ENCODE data around the gene ZNF334.

Gene ZNF334

GRCh38 chr20:46507760-46508407, 5.5 kb downstream of the ZNF334 start:
- TF ChIP-seq REST (IDR thresholded peaks at IDR 0.05; ENCODE audit: insufficient read depth in 1 of 2, low read depth in 2 of 2, low read length in 2 of 2) (no peak), TAF1 (IDR thresholded peaks at IDR 0.05; ENCODE audit: borderline replicate concordance, insufficient read depth, low read length) (no peak), POLR2AphosphoS5 (IDR thresholded peaks at IDR 0.05; ENCODE audit: low read depth, low read length) (no peak), FOXP2 (optimal IDR thresholded peaks at IDR 0.05; ENCODE audit: borderline replicate concordance, extremely low read depth, extremely low read length, insufficient read depth) (no peak), SIN3A (IDR thresholded peaks at IDR 0.05; ENCODE audit: borderline replicate concordance, insufficient read depth, low read length) (no peak)

GRCh38 chr20:46505506-46505905, 7.9 kb downstream of the ZNF334 start:
- TF ChIP-seq TAF1 (IDR thresholded peaks at IDR 0.05; ENCODE audit: borderline replicate concordance, insufficient read depth, low read length) = no peak
- TF ChIP-seq FOXP2 (optimal IDR thresholded peaks at IDR 0.05; ENCODE audit: borderline replicate concordance, extremely low read depth, extremely low read length, insufficient read depth) = no peak
- TF ChIP-seq SIN3A (IDR thresholded peaks at IDR 0.05; ENCODE audit: borderline replicate concordance, insufficient read depth, low read length) = no peak
- TF ChIP-seq REST (IDR thresholded peaks at IDR 0.05; ENCODE audit: insufficient read depth in 1 of 2, low read depth in 2 of 2, low read length in 2 of 2) = no peak
- no peak for TF ChIP-seq POLR2AphosphoS5 (IDR thresholded peaks at IDR 0.05; ENCODE audit: low read depth, low read length)

- TF ChIP-seq SIN3A (IDR thresholded peaks at IDR 0.05; ENCODE audit: borderline replicate concordance, insufficient read depth, low read length) (no peak), FOXP2 (optimal IDR thresholded peaks at IDR 0.05; ENCODE audit: borderline replicate concordance, extremely low read depth, extremely low read length, insufficient read depth) (no peak), TAF1 (IDR thresholded peaks at IDR 0.05; ENCODE audit: borderline replicate concordance, insufficient read depth, low read length) (no peak), POLR2AphosphoS5 (IDR thresholded peaks at IDR 0.05; ENCODE audit: low read depth, low read length) (no peak)
Measured at GRCh38 chr20:46501961-46502360, 11.4 kb downstream of the ZNF334 start.

- TF ChIP-seq REST (IDR thresholded peaks at IDR 0.05; ENCODE audit: insufficient read depth in 1 of 2, low read depth in 2 of 2, low read length in 2 of 2) (no peak), POLR2AphosphoS5 (IDR thresholded peaks at IDR 0.05; ENCODE audit: low read depth, low read length) (no peak), FOXP2 (optimal IDR thresholded peaks at IDR 0.05; ENCODE audit: borderline replicate concordance, extremely low read depth, extremely low read length, insufficient read depth) (no peak), SIN3A (IDR thresholded peaks at IDR 0.05; ENCODE audit: borderline replicate concordance, insufficient read depth, low read length) (no peak), TAF1 (IDR thresholded peaks at IDR 0.05; ENCODE audit: borderline replicate concordance, insufficient read depth, low read length) (no peak)
Measured at GRCh38 chr20:46501337-46501942, 11.9 kb downstream of the ZNF334 start.

- no peak for TF ChIP-seq POLR2AphosphoS5 (IDR thresholded peaks at IDR 0.05; ENCODE audit: low read depth, low read length)
- TF ChIP-seq REST (IDR thresholded peaks at IDR 0.05; ENCODE audit: insufficient read depth in 1 of 2, low read depth in 2 of 2, low read length in 2 of 2) = no peak
- no peak for TF ChIP-seq FOXP2 (optimal IDR thresholded peaks at IDR 0.05; ENCODE audit: borderline replicate concordance, extremely low read depth, extremely low read length, insufficient read depth)
Measured at GRCh38 chr20:46494077-46494476, 19.3 kb downstream of the ZNF334 start.
